H1 (cell line): ENCODE measurements around the gene GJD4. TPM values are rescaled to one million over a fixed set of nuclear protein-coding genes. Genes with fewer than 3 reads are reported as not detected.

ENCODE experiments used
- CBX8 ChIP-seq: fragments of 300-800, 300-1000 bp; sonication (generic); IDR thresholded peaks from 2 replicates; pipeline ENCODE4 v1.7.1; 2016; ENCODE audit warnings: low read depth, low read length, borderline replicate concordance
- CHD2 ChIP-seq: IDR thresholded peaks from 2 replicates; pipeline ENCODE4 v1.6.1; 2012; ENCODE audit warnings: low read length, improper control_type of control experiment
- EGR1 ChIP-seq: IDR thresholded peaks from 2 replicates; pipeline ENCODE4 v1.6.1; 2011; ENCODE audit warnings: low read depth, low read length, borderline replicate concordance
- EZH2 ChIP-seq: fragments of 200-600 bp; sonication (generic); IDR thresholded peaks from 2 replicates; pipeline ENCODE4 v1.7.1; 2012; ENCODE audit warnings: low read depth, mild to moderate bottlenecking, moderate library complexity, low read length, inconsistent platforms; ENCODE audit not compliant: severe bottlenecking
- GTF2F1 ChIP-seq: IDR thresholded peaks from 2 replicates; pipeline ENCODE4 v1.6.1; 2012; ENCODE audit warnings: low read depth, low read length, improper control_type of control experiment, borderline replicate concordance
- KDM5A ChIP-seq: fragments of 200-600 bp; IDR thresholded peaks from 2 replicates; pipeline ENCODE4 v1.7.1; 2012; ENCODE audit warnings: mild to moderate bottlenecking, low read length, inconsistent platforms, mixed read lengths
- POLR2A ChIP-seq, 2 experiments: IDR thresholded peaks; 1 replicate in 1 of 2; 2 replicates in 1 of 2; pipeline ENCODE4 v1.6.1; 2011; ENCODE audit warnings: low read depth in 2 of 2, low read length in 2 of 2, mild to moderate bottlenecking in 2 of 2; ENCODE audit errors: control extremely low read depth in 1 of 2
- SIX5 ChIP-seq: IDR thresholded peaks from 2 replicates; pipeline ENCODE4 v1.6.1; 2011; ENCODE audit warnings: mild to moderate bottlenecking, low read depth, low read length
- TBP ChIP-seq: IDR thresholded peaks from 2 replicates; pipeline ENCODE4 v1.6.1; 2011; ENCODE audit warnings: low read depth, low read length, improper control_type of control experiment
- polyA plus RNA-seq, 7 experiments: library from polyadenylated mRNA; depleted of rRNA in 3 of 7; stranded (reverse) in 5 of 7; unstranded in 2 of 7; fragments of >200 nt in 5 of 7; fragments of 200-250 nt in 2 of 7; gene quantifications; 1 replicate in 5 of 7; 2 replicates in 1 of 7; 4 replicates in 1 of 7; pipeline versions ENCODE4 v1.2.1 to v1.2.3, GENCODE V29; 2011 to 2013; ENCODE audit warnings: missing spikeins in 2 of 7, mixed read lengths in 2 of 7
- total RNA-seq: library from RNA; stranded (reverse); fragmentation: NEBNext Ultra II Directional; extraction: Animal tissue kit (Norgen Biotek cat#: 25700); gene quantifications from 2 replicates; pipeline ENCODE4 v1.2.1, GENCODE V29; 2021
- TF ChIP-seq, protein P1 (sequence below): fragments of 300-600 bp; sonication (generic); IDR thresholded peaks from 2 replicates; pipeline ENCODE4 v1.7.1; 2012; ENCODE audit warnings: low read length, moderate library complexity, mild to moderate bottlenecking, inconsistent platforms; ENCODE audit not compliant: insufficient replicate concordance
- TF ChIP-seq, protein P2 (sequence below): IDR thresholded peaks from 2 replicates; pipeline ENCODE4 v1.6.1; 2012; ENCODE audit warnings: inconsistent platforms

Gene GJD4
- total and polyA plus RNA-seq, 2 of the 8 experiments (the other 6 are each of a cell fraction or from before 2014, with no cell fraction given): not detected

DNA sequence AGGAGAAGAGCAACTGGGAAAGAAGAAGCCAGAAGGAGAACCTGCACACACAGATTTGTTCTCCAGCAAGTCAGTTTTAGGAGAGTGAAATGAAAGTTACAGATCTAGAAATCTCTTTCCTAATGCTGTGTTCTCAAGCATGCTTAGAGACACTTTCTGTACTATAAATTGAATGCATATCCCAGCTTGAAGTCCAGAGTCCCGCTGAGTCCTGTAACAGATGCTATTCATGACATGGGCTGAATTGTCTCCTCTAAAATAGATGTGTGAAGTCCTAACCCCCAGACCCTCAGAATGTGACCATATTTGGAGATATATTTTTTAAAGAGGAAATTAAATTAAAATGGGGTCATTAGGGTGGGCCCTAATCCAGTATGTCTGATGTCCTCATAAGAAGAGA lies 46.9 kb upstream of the GJD4 start (continued):
- TF ChIP-seq, protein P1, sequence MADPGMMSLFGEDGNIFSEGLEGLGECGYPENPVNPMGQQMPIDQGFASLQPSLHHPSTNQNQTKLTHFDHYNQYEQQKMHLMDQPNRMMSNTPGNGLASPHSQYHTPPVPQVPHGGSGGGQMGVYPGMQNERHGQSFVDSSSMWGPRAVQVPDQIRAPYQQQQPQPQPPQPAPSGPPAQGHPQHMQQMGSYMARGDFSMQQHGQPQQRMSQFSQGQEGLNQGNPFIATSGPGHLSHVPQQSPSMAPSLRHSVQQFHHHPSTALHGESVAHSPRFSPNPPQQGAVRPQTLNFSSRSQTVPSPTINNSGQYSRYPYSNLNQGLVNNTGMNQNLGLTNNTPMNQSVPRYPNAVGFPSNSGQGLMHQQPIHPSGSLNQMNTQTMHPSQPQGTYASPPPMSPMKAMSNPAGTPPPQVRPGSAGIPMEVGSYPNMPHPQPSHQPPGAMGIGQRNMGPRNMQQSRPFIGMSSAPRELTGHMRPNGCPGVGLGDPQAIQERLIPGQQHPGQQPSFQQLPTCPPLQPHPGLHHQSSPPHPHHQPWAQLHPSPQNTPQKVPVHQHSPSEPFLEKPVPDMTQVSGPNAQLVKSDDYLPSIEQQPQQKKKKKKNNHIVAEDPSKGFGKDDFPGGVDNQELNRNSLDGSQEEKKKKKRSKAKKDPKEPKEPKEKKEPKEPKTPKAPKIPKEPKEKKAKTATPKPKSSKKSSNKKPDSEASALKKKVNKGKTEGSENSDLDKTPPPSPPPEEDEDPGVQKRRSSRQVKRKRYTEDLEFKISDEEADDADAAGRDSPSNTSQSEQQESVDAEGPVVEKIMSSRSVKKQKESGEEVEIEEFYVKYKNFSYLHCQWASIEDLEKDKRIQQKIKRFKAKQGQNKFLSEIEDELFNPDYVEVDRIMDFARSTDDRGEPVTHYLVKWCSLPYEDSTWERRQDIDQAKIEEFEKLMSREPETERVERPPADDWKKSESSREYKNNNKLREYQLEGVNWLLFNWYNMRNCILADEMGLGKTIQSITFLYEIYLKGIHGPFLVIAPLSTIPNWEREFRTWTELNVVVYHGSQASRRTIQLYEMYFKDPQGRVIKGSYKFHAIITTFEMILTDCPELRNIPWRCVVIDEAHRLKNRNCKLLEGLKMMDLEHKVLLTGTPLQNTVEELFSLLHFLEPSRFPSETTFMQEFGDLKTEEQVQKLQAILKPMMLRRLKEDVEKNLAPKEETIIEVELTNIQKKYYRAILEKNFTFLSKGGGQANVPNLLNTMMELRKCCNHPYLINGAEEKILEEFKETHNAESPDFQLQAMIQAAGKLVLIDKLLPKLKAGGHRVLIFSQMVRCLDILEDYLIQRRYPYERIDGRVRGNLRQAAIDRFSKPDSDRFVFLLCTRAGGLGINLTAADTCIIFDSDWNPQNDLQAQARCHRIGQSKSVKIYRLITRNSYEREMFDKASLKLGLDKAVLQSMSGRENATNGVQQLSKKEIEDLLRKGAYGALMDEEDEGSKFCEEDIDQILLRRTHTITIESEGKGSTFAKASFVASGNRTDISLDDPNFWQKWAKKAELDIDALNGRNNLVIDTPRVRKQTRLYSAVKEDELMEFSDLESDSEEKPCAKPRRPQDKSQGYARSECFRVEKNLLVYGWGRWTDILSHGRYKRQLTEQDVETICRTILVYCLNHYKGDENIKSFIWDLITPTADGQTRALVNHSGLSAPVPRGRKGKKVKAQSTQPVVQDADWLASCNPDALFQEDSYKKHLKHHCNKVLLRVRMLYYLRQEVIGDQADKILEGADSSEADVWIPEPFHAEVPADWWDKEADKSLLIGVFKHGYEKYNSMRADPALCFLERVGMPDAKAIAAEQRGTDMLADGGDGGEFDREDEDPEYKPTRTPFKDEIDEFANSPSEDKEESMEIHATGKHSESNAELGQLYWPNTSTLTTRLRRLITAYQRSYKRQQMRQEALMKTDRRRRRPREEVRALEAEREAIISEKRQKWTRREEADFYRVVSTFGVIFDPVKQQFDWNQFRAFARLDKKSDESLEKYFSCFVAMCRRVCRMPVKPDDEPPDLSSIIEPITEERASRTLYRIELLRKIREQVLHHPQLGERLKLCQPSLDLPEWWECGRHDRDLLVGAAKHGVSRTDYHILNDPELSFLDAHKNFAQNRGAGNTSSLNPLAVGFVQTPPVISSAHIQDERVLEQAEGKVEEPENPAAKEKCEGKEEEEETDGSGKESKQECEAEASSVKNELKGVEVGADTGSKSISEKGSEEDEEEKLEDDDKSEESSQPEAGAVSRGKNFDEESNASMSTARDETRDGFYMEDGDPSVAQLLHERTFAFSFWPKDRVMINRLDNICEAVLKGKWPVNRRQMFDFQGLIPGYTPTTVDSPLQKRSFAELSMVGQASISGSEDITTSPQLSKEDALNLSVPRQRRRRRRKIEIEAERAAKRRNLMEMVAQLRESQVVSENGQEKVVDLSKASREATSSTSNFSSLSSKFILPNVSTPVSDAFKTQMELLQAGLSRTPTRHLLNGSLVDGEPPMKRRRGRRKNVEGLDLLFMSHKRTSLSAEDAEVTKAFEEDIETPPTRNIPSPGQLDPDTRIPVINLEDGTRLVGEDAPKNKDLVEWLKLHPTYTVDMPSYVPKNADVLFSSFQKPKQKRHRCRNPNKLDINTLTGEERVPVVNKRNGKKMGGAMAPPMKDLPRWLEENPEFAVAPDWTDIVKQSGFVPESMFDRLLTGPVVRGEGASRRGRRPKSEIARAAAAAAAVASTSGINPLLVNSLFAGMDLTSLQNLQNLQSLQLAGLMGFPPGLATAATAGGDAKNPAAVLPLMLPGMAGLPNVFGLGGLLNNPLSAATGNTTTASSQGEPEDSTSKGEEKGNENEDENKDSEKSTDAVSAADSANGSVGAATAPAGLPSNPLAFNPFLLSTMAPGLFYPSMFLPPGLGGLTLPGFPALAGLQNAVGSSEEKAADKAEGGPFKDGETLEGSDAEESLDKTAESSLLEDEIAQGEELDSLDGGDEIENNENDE: no peak
- TF ChIP-seq SIX5 (no peak), POLR2A (IDR thresholded peaks at IDR 0.05; ENCODE audit: control extremely low read depth in 1 of 2, low read depth in 2 of 2, low read length in 2 of 2) (no peak), GTF2F1 (no peak), EGR1 (no peak), EZH2 (no peak), TBP (no peak), CHD2 (no peak), KDM5A (no peak), CBX8 (no peak)
- TF ChIP-seq, protein P2, sequence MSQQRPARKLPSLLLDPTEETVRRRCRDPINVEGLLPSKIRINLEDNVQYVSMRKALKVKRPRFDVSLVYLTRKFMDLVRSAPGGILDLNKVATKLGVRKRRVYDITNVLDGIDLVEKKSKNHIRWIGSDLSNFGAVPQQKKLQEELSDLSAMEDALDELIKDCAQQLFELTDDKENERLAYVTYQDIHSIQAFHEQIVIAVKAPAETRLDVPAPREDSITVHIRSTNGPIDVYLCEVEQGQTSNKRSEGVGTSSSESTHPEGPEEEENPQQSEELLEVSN: no peak
